Activated T-helper 9 cell treated with anti-CD3 and anti-CD28 coated beads, Interleukin-2, amount 50 U/mL, for 16 hours (primary cell): Measurements from ENCODE around the gene TMC4.

Source experiments
- DNase-seq: peaks from one replicate; pipeline ENCODE4 v3.0.0-alpha.2; 2020; ENCODE audit warnings: low read depth

The TMC4 gene

DNA sequence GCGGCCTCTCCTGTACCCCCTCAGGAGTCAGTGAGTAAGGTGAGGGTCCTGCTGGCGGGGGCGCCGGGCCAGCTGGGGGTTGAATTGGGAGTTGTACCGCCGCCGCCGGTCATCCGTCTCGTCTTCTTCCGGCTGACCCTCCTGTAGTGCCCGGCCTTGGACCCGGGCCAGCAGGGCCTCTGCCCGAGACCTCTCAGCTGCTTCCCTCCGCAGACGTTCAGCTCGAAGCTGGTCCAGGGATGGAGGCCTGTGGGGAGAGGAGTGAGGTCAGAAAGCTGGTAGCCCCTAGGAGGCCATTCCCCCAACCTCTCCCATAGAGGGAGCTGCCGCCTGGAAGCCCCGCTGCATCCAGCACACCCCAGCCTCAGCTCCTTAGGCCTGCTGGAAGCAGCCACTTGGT, 17.3 kb downstream of the TMC4 start:
- no peak for DNase-seq

DNA sequence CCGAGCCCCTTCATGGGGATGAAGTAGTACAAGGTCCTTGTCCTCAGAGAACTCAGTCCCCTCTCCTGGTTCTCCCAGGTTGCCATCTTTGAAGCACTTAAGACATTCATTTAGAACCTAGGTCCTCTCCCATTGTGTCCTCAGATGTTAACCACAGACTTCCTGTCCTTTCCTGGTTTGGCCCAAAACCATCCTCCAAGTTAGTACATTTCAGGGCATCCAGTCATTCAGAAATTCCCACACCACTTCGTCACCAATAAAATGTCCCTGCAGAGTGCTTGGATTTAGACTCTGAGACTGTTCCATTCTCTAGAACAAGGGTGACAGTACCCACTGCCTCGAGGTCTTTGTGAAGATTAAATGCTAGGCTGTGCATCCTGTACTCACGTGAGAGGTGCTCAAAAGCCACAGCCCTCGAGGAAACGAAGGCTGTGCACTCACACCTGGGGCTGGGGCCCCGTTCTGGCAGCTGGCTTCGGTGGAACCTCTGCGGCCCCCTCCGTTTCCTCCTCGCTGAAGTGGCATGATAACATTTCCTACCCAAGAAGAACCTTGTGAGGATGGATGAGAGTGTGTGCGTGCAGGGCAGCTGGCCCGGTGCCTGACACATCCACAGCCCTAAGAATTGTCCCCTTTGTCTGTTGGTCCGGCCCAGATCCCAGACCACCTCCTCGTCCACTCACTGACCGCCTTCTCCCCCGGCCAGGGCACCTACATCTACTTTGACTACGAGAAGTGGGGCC, 18.2 kb downstream of the TMC4 start:
- DNase-seq: no peak

DNA sequence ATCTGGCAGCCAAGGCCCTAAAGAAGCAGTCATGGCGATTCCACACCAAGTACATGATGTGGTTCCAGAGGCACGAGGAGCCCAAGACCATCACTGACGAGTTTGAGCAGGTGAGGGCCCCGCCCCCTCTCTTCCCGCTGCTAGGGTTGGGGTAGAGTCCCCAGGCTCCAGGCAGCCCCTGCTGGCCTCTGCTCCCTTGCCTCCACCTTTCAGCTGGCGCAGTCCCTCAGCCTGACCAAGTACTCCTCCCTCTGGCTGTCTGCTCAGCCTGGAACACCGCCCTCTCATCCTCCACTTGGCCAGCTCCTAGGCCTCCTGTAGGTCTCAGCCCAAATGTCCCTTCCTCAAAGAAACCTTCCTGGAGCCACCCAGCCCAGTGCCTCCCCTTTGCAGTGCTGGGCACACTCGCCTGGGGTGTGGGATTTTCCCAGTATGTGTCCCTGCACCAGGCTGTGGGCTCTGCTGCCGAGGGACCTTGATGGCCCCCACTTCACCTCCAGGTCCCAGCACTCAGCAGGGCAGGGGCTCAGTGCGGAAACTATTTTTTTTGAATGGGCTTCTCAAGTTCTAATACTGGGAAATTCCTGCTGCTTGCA, 19.1 kb downstream of the TMC4 start:
- no peak for DNase-seq

DNA sequence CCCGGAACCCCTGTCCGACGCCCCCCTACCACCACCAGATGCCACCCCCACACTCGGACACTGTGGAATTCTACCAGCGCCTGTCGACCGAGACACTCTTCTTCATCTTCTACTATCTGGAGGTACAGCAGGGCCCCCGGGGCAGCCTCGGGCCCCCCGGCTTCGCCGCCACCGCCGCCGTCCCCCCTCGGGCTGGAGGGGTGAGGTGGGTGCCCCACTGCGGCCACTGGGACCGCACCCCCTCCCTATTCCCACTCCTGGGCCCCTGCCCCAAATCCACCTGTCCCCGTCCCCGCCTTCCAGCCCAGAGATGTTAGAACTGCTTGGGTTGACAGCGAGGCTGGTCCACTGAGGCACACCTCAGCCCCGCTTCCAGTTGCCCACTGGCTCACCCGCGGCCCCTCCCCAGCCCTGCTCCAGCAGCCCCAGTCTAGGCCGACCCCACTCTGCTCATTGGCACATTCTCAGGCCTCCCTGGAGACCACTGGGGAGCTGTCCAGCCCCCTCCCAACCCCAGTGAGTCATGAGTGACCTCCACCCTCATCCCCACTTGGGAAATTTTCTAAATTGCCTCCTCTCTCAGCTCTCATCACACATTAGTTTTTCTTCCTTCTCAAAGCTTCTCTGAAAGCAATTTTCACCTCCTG, 20.0 kb downstream of the TMC4 start:
- no peak for DNase-seq

DNA sequence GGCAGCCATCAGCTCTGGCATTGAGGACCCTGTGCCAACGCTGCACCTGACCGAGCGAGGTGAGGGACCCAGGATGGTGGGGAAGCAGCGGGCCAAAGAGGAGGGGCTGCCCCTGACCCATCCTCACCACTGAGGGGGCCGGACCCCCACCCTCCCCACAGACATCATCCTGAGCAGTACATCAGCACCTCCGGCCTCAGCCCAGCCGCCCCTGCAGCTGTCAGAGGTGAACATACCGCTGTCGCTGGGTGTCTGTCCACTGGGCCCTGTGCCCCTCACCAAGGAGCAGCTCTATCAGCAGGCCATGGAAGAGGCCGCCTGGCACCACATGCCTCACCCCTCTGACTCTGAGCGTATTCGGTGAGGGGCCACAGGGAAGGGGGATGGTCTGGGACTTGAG, 20.7 kb downstream of the TMC4 start:
- DNase-seq: no peak

DNA sequence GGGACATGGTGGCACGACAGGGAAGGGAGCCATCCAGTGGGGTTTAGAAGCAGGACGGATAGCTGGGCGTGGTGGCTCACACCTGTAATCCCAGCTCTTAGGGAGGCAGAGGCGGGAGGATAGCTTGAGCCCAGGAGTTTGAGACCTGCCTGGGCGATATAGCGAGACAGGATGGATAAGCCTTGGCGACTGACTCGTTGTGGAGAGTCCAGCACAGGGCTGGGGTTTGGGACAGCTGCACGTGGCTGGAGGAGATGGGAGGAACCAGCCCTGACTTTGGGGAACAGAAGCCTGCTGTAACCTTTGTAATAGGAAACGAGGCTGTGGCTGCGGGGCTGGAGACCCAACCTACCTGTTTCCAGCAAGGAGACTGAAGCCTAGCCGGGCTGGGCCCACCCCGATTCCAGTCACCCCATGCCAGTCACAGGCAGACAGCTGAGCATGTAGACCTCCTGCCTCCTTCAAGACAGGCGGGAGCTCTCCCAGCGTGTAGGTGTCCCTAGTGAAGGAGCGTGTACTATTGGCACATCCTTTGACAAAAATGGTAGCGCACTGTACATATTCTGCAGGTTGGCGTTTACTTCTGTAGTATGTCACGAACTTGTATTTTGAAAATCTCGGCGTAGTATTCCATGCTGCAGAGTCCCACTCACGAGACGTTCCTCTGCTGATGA, 21.5 kb downstream of the TMC4 start:
- no peak for DNase-seq

DNA sequence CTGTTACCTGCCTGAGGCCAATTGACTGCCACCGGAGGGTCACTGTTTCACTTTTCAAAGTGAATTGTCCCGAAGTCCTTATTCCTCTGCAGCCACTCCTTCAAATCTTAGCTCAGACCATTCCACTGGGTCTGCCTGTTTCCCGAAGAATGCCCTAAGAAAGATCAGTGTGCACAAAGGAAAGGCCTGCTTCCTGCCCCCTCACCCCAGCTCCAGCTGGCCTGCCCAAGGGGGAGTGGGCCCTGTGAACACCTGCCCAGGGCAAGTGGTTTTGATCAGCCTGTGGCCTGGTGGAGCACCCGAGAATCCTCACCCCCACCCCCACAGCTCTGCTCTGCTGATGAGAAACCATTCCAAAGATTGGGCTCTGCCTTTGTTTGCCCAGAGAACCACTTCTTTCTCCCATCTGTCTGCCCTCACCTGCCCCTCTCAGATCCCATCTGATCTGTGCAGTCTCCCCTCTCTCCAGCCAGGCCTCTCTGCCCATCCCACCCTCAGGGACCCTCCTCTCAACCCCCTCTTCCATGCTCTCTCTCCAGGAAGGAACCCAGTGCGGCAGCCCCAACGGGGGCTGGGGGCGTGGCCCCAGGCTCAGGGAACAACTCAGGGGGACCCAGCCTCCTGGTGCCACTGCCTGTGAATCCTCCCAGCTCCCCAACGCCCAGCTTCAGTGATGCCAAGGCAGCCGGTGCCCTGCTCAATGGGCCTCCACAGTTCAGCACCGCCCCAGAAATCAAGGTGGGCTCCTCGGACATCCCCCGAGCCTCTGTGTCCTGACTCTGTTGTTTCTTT, 23.7 kb downstream of the TMC4 start:
- DNase-seq: no peak

DNA sequence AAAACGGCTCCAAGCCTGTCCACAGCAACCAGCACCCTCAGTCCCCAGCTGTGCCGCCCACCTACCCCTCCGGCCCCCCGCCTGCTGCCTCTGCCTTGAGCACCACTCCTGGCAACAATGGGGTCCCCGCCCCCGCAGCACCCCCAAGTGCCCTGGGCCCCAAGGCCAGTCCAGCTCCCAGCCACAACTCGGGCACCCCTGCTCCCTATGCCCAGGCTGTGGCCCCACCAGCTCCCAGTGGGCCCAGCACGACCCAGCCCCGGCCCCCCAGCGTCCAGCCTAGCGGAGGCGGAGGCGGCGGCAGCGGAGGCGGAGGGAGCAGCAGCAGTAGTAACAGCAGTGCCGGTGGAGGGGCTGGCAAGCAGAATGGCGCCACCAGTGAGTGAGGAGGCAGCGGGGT, 24.8 kb downstream of the TMC4 start:
- no peak for DNase-seq

DNA sequence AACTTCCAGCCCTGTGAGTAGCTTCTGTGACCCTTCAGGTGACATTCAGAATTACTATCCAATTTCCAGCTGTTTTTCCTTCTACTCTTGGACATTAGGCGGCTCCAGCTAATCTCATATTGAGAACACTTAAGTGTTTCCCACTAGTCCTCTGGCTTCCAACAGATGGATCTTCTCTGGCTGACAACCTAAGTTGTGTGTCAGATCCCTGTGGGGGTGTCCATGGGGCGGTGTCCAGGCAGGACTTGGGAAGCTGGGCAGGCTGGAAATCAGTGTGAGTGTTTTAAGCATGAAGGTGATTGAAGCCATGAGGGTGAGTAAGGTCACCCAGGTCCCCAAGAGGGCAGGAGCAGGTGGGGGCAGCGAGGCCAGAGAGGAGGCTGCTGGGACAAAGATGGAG, 25.3 kb downstream of the TMC4 start:
- DNase-seq: no peak

DNA sequence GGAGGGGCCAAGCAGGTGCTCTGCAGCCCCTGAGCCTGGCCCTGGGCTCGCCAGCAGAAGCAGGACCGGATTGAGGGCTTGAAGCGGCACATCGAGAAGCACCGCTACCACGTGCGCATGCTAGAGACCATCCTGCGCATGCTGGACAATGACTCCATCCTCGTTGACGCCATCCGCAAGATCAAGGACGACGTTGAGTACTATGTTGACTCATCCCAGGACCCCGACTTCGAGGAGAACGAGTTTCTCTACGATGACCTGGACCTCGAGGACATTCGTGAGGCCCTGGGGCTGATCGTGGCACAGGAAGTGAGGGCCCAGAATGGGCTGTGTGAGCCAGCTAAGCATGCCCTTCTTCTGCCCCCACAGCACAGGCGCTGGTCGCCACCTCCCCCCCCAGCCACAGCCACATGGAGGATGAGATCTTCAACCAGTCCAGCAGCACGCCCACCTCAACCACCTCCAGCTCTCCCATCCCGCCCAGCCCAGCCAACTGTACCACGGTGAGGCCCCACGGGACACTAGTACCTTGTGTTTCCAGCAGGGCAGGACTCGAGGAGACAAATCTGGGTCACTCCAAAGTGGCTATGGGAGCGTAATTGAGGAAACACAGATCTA, 27.3 kb downstream of the TMC4 start:
- no peak for DNase-seq

DNA sequence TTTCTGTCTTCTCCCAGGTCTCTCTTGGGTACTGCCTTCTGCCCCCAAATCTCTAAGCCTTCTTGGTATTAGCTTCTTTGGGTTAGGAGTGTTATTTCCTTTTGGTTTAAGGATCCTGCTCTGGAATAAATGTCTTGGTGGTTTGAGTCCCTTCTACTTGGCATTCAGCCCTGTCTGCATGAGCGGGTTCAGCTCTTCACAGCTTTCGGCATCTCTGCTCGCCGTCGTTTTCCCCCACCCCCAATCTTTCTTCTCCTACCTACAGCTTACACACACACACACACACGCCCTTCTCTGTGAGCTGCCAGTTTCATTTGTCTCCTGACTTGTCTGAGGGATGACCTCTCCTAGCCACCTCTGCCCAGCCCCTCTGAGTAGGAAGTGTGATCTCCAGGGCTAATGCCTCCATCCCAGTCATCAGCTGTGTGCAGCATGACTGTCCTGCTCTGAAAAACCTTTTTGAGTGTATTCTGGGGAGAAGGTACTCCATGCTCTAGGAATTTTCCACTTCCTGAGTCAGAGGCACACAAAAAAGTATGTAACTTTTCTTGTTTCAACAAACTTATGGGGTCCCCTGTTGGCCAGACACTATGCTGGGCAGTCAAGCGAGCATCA, 30.7 kb downstream of the TMC4 start:
- no peak for DNase-seq

DNA sequence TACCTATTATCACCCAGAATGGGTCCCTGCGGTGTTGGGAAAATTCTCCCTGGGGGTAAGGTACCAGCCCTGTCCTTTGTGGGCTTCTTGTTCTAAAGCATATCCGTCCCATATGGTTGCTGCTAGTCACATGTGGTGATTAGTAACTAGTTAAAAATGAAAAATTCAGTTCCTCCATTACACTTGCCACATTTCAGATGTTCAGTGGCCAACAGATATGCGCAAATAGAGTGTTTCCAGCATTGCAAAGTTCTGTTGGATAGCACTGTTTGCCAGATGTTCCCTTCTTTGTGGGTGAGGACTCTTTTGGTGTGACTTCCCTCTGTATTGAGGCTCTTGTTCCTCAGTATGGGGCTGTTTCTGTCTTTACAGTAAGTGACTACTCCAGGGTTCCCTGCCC, 31.6 kb downstream of the TMC4 start:
- no peak for DNase-seq

DNA sequence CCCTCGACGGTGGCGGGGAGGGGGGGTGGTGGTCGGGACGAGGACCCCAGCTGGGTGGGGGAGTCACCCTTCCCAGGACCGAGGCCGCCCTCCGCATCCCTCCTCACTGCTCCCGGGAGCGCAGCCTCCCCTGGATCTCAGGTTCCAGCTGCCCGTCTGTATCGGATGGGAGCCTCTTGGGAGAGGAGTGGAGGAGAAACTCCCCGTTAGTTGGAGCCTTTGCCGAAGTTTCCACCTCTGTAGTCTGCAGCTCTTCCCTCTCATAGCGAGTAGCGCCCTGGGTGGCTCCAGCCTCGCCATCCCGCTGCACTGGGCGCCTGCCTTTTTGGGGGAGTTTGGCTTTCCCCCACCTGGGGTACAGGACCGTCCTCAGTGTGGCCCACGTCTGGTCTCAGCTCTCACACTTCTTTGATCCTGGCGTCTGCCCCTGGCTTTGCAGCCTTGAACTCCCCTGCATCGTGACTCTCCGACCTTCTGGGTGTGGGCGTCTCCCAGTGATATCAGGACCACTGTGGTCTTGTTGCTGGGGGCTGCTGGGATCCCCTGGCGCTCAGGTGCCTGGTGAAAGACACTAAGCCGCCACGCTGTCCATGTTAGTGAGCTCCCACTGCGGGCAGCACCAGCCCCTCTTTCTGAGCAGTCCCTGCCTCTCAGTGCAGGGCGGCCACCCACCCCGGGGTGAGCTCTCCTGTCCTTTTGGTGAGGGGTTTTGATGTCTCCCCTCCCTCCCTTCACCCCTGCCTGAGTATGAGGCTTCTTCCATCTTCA, 34.3 kb downstream of the TMC4 start:
- no peak for DNase-seq

DNA sequence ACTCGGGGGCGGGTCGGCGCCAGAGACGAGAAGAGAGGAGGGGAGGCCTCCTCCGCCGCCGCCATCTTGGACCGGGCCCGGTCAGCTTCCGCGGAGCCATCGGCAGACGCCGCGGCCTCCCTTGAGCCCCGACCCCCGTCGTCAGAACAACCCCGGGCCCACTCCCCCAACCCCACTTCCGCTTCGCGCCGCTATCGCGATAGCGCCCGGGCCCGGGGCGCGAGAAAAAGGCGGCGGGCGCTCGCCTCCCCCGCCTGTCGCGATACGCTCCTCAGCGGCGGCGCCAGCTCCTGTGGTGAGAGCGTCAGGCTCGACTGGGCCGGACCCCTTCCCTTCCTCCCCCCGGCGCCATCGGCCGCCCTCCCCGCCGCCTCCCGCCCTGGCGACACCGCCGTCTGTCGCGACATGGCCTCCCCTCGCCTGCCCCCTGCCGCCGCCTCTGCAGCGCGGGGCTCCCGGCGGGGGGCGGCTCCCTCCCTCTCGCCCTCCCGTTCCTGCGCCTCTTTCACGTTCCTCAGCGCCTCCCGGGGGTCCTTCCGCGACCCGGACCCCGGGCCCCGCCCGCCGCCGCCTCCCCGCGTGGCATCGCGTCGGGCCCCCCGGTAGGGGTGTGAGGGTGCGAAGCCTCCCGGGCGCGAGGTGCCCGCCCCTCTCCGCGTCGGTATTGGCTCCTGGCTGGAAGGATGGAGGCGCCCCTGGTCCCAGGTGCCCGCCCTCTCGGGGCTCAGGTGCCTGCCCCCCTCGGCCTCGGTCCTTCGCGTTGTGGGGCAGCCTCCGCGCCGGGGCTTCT, 35.1 kb downstream of the TMC4 start, which contains the start of gene CNOT3:
Gene CNOT3 (plus strand): TSS at position 64 of the 790 bp plus-strand sequence. CDS start 5,217 bp downstream, outside the sequence.
- DNase-seq: peak; percentile 32

DNA sequence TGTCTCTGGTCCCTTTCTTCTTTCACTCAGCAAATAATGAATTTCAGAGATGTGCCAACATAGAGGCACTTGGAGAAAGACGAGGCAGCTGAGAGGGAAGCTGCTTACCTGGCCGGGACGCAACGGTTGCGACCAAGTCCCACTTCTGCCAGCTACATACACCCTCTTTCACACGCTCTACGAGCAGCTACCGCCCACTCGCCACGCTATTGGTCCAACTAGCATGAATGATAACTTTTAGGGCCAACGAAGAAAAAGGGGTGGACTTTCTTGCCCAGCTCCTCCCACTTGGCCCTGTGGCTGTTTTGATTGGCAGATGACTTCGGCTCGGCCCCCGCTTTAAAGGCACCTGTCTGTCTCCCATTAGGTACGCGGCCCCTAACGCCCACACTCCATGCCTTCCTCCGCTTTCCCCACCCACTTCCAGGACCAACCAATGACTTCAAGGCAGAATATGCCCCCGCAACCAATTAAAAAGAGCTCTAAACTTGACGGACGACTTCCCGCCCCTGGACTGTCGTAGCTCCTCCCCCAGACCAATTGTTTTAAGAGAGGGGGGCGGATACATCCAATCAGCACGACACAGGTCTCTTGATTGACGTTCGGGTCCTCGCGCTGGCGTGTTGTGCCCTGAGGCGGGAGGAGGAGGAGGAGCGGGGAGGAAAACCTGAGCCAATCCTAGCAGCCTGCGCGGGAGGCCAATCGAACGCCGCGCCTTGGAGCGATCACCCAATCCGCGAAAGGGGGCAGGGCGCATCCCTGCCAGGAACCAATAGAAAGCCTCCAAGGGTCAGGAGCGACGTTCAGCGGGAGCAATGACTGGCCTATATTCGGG, 35.9 kb downstream of the TMC4 start:
- peak; percentile 98 for DNase-seq

DNA sequence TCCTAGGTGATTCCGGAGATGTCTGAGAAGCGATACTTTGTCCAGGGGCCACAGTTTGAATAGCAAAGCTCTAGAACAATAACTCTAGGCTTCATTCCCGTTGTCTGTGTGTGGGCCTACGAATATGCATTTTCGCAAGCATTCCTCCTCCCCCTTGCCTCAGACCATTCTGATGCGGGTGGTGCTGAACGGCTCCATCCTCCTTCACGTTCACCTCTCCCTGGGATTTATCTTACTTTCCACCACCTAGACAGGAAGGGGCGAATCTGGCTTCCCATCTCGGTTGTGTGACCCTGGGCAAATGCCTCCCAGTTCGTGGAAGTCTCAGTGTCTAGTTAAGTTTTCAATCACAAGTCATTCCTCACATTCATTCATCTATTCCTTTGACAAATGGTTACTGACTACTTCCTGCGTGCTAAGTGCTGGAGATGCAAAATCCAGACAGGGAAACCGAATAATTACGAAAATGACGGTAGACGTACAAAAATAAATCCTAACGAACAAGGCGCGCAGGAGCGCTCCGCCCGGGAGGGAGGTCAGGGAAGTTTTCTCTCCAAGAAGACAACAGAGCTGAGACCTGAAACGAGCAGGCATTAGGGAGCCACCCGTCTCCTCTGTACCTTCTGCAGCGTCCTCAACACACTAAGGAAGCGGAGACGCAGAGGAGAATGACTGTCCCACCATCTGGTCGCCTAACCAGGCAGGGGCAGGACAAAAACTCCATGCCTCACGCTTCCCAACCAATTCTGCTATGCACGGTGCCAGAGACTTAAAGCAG, 36.7 kb downstream of the TMC4 start:
- DNase-seq: no peak

DNA sequence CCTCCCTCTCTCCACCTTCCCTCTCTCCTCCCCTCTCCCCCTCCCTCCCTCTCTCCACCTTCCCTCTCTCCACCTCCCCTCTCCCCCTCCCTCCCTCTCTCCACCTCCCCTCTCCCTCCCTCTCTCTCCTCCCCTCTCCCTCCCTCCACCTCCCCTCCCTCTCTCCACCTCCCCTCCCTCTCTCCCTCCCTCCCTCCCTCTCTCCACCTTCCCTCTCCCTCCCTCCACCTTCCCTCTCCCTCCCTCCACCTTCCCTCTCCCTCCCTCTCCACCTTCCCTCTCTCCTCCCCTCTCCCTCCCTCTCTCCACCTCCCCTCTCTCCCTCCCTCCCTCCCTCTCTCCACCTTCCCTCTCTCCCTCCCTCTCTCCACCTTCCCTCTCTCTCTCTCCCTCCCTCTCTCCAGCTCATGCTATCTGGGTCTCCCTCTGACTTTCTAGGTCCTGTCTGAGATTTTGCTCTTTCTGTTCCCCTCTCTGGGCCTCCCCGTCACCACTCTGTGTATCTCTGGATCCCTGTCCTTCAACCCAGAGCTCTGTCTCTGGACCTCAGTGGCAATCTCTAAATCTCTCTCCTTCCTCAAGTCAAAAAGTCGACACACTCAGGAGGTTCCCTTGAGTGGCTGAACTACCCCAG, 38.9 kb downstream of the TMC4 start:
- DNase-seq: no peak
